Measurements from ENCODE around the gene MYMX. TPM values are rescaled to one million over a fixed set of nuclear protein-coding genes. Genes with fewer than 3 reads are reported as not detected.

MYMX gene
- total and polyA plus RNA-seq, 2 of the 13 experiments (the other 11 are each of a cell fraction or from before 2014, with no cell fraction given), result not detected

DNA sequence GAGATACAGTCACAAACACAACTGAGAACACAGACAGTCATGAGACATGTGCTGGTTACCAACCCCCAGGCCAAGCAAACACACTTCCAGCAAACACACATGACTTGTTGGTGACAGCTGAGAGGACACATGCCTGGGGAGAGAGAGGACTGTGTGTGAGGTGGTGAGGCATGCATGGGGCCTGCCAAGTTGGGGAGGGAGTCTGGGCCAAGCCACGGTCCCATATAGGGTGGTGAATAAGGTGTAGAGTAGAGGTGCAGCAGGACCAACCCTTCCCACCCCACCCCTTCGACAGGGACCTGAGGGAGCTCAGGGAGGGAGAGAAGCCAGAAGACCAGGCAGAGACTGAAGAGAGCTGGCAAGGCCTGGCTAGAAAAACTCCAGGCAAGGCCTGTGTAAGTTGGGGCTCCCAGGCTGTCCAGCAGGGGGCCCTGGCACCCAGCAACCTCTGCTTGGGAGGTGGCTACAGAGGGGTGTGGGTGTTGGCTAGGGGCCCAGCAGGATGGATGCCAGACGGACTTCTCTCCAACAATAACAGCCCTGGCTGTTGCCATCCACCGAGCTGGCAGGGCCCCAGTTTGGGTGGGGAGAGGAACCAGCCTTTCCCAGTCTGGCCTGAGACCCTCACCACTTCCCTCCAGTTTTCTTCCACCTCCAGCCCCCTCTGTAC is 4.7 kb downstream of the MYMX start (continued):
- TF ChIP-seq DMTF1 (CRISPR knock-in tag; IDR thresholded peaks at IDR 0.05) (0 out of 2 replicates have a peak, but pooled peaks have one; percentile 15), GTF3A (CRISPR knock-in tag; conservative IDR thresholded peaks at IDR 0.05) (no peak), DPF2 (CRISPR knock-in tag; IDR thresholded peaks at IDR 0.05; ENCODE audit: borderline replicate concordance, low read depth) (no peak), ZBTB1 (CRISPR knock-in tag; IDR thresholded peaks at IDR 0.05; ENCODE audit: borderline replicate concordance) (no peak), ZNF629 (CRISPR knock-in tag; conservative IDR thresholded peaks at IDR 0.05) (no peak), CHD4 (IDR thresholded peaks at IDR 0.05; ENCODE audit: borderline replicate concordance, low read length) (no peak), ZNF136 (CRISPR knock-in tag; IDR thresholded peaks at IDR 0.05; ENCODE audit: low read depth) (no peak), SP5 (CRISPR knock-in tag; IDR thresholded peaks at IDR 0.05; ENCODE audit: borderline replicate concordance, low read depth) (peak; percentile 41; the same call in 1 of the 2 replicates)

DNA sequence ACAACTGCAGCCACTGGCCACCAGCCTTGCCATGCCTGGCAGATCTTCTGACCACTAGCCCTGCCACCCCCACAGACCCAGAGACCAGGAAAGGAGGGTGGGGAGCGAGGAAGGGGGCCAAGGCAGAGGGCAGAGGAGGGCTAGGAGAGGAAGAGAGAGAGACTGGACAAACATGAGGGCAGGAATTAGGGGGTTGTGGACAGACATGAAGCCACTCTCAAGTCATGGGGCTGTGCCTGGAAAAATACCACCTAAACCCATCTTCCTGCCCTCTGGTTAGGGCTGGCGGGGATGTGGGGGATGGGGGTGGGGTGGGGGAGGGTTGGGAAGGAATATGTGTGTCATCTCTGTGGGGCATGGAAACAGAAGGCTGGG is 5.2 kb downstream of the MYMX start:
- no TSS peak for BruUV-seq (replicated peaks)
- Histone ChIP-seq H3K79me2 (ENCODE audit: insufficient read depth, low read length) (peaks cover 17% of the 10 kb centered on the region), H3K4me1 (ENCODE audit: insufficient read depth, low read length) (peaks cover 85% of the 10 kb centered on the region), H3K27ac (ENCODE audit: extremely low read length, insufficient read depth, low read length) (no peak overlapping the region), H2AFZ (ENCODE audit: low read length) (no peak overlapping the region), H3K9me3 (ENCODE audit: low read length) (no peaks in the 10 kb centered on the region), H3K36me3 (replicated peaks in 1 of 2; ENCODE audit: control insufficient read depth in 1 of 2, insufficient read depth in 2 of 2, low read length in 2 of 2) (no peaks in the 10 kb centered on the region), H3K4me2 (ENCODE audit: low read depth, low read length) (peak overlapping the region; percentile 66), H4K20me1 (ENCODE audit: insufficient read depth, low read length) (no peaks in the 10 kb centered on the region), H3K27me3 (ENCODE audit: control insufficient read depth in 1 of 2, insufficient read depth in 2 of 2, low read length in 2 of 2) (peaks cover 1 to 3% of the 10 kb centered on the region in 2 experiments; a peak in 3 of 5 replicates), H3K9ac (ENCODE audit: insufficient read depth, low read depth, low read length) (0 out of 2 replicates have a peak overlapping the region, but pooled peaks have one; percentile 52), H3K4me3 (replicated peaks in 1 of 3; ENCODE audit: insufficient read depth in 1 of 3, low read depth in 2 of 3, low read length in 3 of 3) (peak overlapping the region in 1 of 3 experiments; percentile 36; a peak in 1 of 6 replicates)
- no peak for ATAC-seq
- TF ChIP-seq, protein P1, sequence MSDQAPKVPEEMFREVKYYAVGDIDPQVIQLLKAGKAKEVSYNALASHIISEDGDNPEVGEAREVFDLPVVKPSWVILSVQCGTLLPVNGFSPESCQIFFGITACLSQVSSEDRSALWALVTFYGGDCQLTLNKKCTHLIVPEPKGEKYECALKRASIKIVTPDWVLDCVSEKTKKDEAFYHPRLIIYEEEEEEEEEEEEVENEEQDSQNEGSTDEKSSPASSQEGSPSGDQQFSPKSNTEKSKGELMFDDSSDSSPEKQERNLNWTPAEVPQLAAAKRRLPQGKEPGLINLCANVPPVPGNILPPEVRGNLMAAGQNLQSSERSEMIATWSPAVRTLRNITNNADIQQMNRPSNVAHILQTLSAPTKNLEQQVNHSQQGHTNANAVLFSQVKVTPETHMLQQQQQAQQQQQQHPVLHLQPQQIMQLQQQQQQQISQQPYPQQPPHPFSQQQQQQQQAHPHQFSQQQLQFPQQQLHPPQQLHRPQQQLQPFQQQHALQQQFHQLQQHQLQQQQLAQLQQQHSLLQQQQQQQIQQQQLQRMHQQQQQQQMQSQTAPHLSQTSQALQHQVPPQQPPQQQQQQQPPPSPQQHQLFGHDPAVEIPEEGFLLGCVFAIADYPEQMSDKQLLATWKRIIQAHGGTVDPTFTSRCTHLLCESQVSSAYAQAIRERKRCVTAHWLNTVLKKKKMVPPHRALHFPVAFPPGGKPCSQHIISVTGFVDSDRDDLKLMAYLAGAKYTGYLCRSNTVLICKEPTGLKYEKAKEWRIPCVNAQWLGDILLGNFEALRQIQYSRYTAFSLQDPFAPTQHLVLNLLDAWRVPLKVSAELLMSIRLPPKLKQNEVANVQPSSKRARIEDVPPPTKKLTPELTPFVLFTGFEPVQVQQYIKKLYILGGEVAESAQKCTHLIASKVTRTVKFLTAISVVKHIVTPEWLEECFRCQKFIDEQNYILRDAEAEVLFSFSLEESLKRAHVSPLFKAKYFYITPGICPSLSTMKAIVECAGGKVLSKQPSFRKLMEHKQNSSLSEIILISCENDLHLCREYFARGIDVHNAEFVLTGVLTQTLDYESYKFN (CRISPR knock-in tag; conservative IDR thresholded peaks at IDR 0.05), result no peak
- 0 out of 2 replicates have a peak, but pooled peaks have one; percentile 38 for TF ChIP-seq ZBTB7A (CRISPR knock-in tag; IDR thresholded peaks at IDR 0.05)
- TF ChIP-seq ZNF414 (CRISPR knock-in tag; IDR thresholded peaks at IDR 0.05), result 0 out of 2 replicates have a peak, but pooled peaks have one; percentile 14
- in situ Hi-C loops (cut with HindIII; ENCODE audit: extremely low pct_ligation_motif_present, low pct_unique_long_range_greater_than_20kb) (loop anchor here (5.0 kb wide), 1 partner anchor 50 kb away; no protein-coding TSS in a partner anchor), intact Hi-C loops (cut with micrococcal nuclease; ENCODE audit: unreplicated experiment) (loop anchor here (1.0 kb wide), 2 partner anchors 12 to 50 kb away; no protein-coding TSS in a partner anchor)
- ChIA-PET POLR2A (interaction anchor here (0.6 to 4.4 kb wide), 8 partner anchors 8 to 91 kb away, joined by 3 to 61 read pairs (median 4); partner anchors contain the start of genes AARS2, HSP90AB1 and SLC35B2), CTCF (ENCODE audit: low intra/inter-chr PET ratio, low total read pairs) (interaction anchor here (0.7 to 3.2 kb wide), 3 partner anchors 12 to 32 kb away, joined by 3 to 18 read pairs (median 4); no protein-coding TSS in a partner anchor)
- 54% methylated on average over 2 of the region's 2 CpGs for WGBS (ENCODE audit: low lambda C conversion rate)
- DNase-seq (ENCODE audit: low spot score), result no peak
- FAIRE-seq, result no peak
